MM.1S (cell line): Measurements from ENCODE around the gene BCL2L2.

Experiments
- DNase-seq: peaks from one replicate; pipeline ENCODE4 v3.0.0-alpha.2; 2015
- H2AFZ ChIP-seq: fragments of 300-600 bp; sonication (generic); 2 replicates; pipeline ENCODE4 v1.6.0; 2016; ENCODE audit warnings: antibody characterized with exemption, low read length
- H3F3A ChIP-seq: fragments of 300-600 bp; sonication (generic); 2 replicates; pipeline ENCODE4 v1.6.1; 2016; ENCODE audit warnings: mild to moderate bottlenecking, antibody characterized with exemption, low read length, moderate library complexity, mixed read lengths; ENCODE audit not compliant: insufficient read depth
- H3K27ac ChIP-seq: fragments of 300-600 bp; sonication (generic); 2 replicates; pipeline ENCODE4 v1.5.1; 2016; ENCODE audit warnings: mild to moderate bottlenecking, low read length
- H3K27me3 ChIP-seq: fragments of 300-600 bp; sonication (generic); replicated peaks from 2 replicates; pipeline ENCODE4 v1.6.0; 2016; ENCODE audit warnings: low read length; ENCODE audit not compliant: insufficient read depth
- H3K36me3 ChIP-seq: fragments of 300-600 bp; sonication (generic); replicated peaks from 2 replicates; pipeline ENCODE4 v1.6.1; 2016; ENCODE audit warnings: mild to moderate bottlenecking, low read length, mixed read lengths; ENCODE audit not compliant: insufficient read depth
- H3K4me1 ChIP-seq: fragments of 300-600 bp; sonication (generic); 2 replicates; pipeline ENCODE4 v1.6.1; 2016; ENCODE audit warnings: low read length, mixed read lengths
- H3K4me2 ChIP-seq: fragments of 300-600 bp; sonication (generic); 2 replicates; pipeline ENCODE4 v1.6.0; 2016; ENCODE audit warnings: low read depth, low read length
- H3K4me3 ChIP-seq: fragments of 300-600 bp; sonication (generic); 2 replicates; pipeline ENCODE4 v1.5.1; 2016; ENCODE audit warnings: low read length, mixed read lengths
- H3K79me2 ChIP-seq: fragments of 300-600 bp; sonication (generic); 2 replicates; pipeline ENCODE4 v1.6.1; 2016; ENCODE audit warnings: mixed run types, low read length, mixed read lengths
- H3K9ac ChIP-seq: fragments of 300-600 bp; sonication (generic); 2 replicates; pipeline ENCODE4 v1.6.1; 2016; ENCODE audit warnings: low read length, mixed read lengths
- H3K9me2 ChIP-seq: fragments of 300-600 bp; sonication (generic); replicated peaks from 2 replicates; pipeline ENCODE4 v1.6.1; 2016; ENCODE audit warnings: mild to moderate bottlenecking, low read length, mixed read lengths; ENCODE audit not compliant: insufficient read depth
- H3K9me3 ChIP-seq: fragments of 300-600 bp; sonication (generic); replicated peaks from 2 replicates; pipeline ENCODE4 v1.6.1; 2016; ENCODE audit warnings: mild to moderate bottlenecking, low read length, mixed read lengths; ENCODE audit not compliant: insufficient read depth
- H4K20me1 ChIP-seq: fragments of 300-600 bp; sonication (generic); 2 replicates; pipeline ENCODE4 v1.6.1; 2016; ENCODE audit warnings: mild to moderate bottlenecking, low read length, moderate library complexity, mixed read lengths; ENCODE audit not compliant: insufficient read depth
- EZH2 ChIP-seq: fragments of 300-600 bp; sonication (generic); optimal IDR thresholded peaks from 2 replicates; pipeline ENCODE3; 2017; ENCODE audit warnings: low read depth, mild to moderate bottlenecking, antibody characterized with exemption, low read length, mixed read lengths
- EZH2phosphoT487 ChIP-seq: fragments of 300-600 bp; sonication (generic); IDR thresholded peaks from 2 replicates; pipeline ENCODE4 v1.6.1; 2018; ENCODE audit warnings: antibody characterized with exemption, low read length
- TF ChIP-seq, protein P1 (sequence below): fragments of 300-600 bp; sonication (generic); IDR thresholded peaks from 2 replicates; pipeline ENCODE4 v1.5.1; 2016; ENCODE audit warnings: antibody characterized with exemption, low read length, mixed read lengths

BCL2L2 gene

DNA sequence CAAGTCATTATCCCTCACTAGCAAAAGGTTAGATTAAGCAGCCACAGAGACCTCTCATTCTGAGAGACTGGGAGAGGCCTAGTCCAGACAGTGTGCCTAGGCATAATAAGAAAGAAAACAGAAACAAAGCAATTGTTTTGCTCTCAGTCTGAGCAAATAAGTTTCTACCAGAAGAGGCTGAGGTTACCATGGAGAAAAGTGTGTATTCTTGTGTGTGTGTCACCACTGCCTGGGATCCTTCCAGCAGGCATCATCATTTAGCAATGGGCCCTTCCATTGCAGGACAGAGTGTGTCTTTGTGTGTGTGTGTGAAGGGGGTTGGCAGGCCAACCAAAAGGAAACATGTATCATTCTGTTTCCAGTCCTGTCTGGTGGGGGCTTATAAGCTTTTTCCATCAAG is 54.7 kb downstream of the BCL2L2 start:
- no peaks in the 10 kb centered on the region for H3K79me2 ChIP-seq
- peaks cover 7% of the 10 kb centered on the region for H3K27me3 ChIP-seq
- no peaks in the 10 kb centered on the region for H3K9me3 ChIP-seq
- DNase-seq, result no peak
- no peak overlapping the region for H3K27ac ChIP-seq
- H3F3A ChIP-seq, result no peaks in the 10 kb centered on the region
- H4K20me1 ChIP-seq, result no peaks in the 10 kb centered on the region
- H3K4me3 ChIP-seq, result no peak overlapping the region
- H3K9me2 ChIP-seq, result no peaks in the 10 kb centered on the region
- TF ChIP-seq, protein P1, sequence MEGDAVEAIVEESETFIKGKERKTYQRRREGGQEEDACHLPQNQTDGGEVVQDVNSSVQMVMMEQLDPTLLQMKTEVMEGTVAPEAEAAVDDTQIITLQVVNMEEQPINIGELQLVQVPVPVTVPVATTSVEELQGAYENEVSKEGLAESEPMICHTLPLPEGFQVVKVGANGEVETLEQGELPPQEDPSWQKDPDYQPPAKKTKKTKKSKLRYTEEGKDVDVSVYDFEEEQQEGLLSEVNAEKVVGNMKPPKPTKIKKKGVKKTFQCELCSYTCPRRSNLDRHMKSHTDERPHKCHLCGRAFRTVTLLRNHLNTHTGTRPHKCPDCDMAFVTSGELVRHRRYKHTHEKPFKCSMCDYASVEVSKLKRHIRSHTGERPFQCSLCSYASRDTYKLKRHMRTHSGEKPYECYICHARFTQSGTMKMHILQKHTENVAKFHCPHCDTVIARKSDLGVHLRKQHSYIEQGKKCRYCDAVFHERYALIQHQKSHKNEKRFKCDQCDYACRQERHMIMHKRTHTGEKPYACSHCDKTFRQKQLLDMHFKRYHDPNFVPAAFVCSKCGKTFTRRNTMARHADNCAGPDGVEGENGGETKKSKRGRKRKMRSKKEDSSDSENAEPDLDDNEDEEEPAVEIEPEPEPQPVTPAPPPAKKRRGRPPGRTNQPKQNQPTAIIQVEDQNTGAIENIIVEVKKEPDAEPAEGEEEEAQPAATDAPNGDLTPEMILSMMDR, result no peak
- TF ChIP-seq EZH2phosphoT487 (no peak), EZH2 (no peak)
- no peaks in the 10 kb centered on the region for H3K4me1 ChIP-seq
- H3K9ac ChIP-seq, result no peak overlapping the region
- no peaks in the 10 kb centered on the region for H3K36me3 ChIP-seq
- no peak overlapping the region for H2AFZ ChIP-seq
- no peak overlapping the region for H3K4me2 ChIP-seq
